Left lung (tissue), 10 donors: ENCODE measurements around the gene ZNF592. TPM values are rescaled to one million over a fixed set of nuclear protein-coding genes. Genes with fewer than 3 reads are reported as not detected.
"Not testable (repeated sequence)": the region's sequence is repeated elsewhere in the genome, so short reads cannot be mapped to it uniquely, and the experiment has no call there.

Experiments
- ATAC-seq: fragments of 200-7000 bp; cut with Tn5 transposase; one replicate; pipeline ENCODE4 v1.9.1; 2020; ENCODE audit warnings: moderate library complexity
- DNase-seq, 4 donors: peaks; one replicate each; pipeline ENCODE4 v3.0.0-alpha.2; 2013 to 2020
- H3K27ac ChIP-seq, 2 donors: fragments of 200-600 bp; sonication (generic) in 1 of 2; one replicate each; pipeline versions ENCODE4 v1.5.0 to v1.8.0; 2020 to 2021
- H3K27me3 ChIP-seq, 2 donors: fragments of 200-600 bp; sonication (generic) in 1 of 2; one replicate each; pipeline versions ENCODE4 v1.5.0 to v1.8.0; 2020 to 2021
- H3K36me3 ChIP-seq, 2 donors: fragments of 200-600 bp; sonication (generic) in 1 of 2; one replicate each; pipeline versions ENCODE4 v1.5.0 to v1.8.0; 2020 to 2021
- H3K4me1 ChIP-seq, 2 donors: fragments of 200-600 bp; one replicate each; pipeline ENCODE4 v1.8.0; 2021
- H3K4me3 ChIP-seq, 2 donors: fragments of 200-600 bp; sonication (generic) in 1 of 2; one replicate each; pipeline versions ENCODE4 v1.5.0 to v1.8.0; 2020 to 2021; ENCODE audit warnings: mild to moderate bottlenecking in 1 of 2
- H3K9me3 ChIP-seq, 2 donors: fragments of 200-600 bp; sonication (generic) in 1 of 2; one replicate each; pipeline versions ENCODE4 v1.5.0 to v1.8.0; 2020 to 2021
- intact Hi-C, 2 donors: fragments of 100-400 bp; cut with DNase I; formaldehyde crosslinking; loops; one replicate each; pipeline versions ENCODE4 v1.11.2 to v1.14.2; 2022
- polyA plus RNA-seq, 6 donors: library from polyadenylated mRNA; unstranded; fragments of 120-200 nt; gene quantifications; one replicate each; pipeline ENCODE4 v1.2.1, GENCODE V29; 2013; ENCODE audit not compliant: insufficient read length in 6 of 6
- total RNA-seq, 2 donors: library from RNA; stranded (reverse); fragmentation: NEBNext Ultra II Directional; extraction: Animal tissue kit (Norgen Biotek cat#: 25700); gene quantifications; one replicate each; pipeline ENCODE4 v1.2.1, GENCODE V29; 2021
- TF ChIP-seq, protein P1 (sequence below), 2 donors: fragments of 200-600 bp; sonication (generic) in 1 of 2; IDR thresholded peaks; one replicate each; pipeline versions ENCODE4 v1.5.0 to v1.8.0; 2021; ENCODE audit warnings: antibody characterized with exemption in 2 of 2
- donor health status: DM: no; HTN: yes; CAD: no.
- donor health status: DM: no; HTN: no; CAD: no.

The ZNF592 gene
- total and polyA plus RNA-seq, 8 donors = 22.7 to 32.2 (median 25.2) TPM

DNA sequence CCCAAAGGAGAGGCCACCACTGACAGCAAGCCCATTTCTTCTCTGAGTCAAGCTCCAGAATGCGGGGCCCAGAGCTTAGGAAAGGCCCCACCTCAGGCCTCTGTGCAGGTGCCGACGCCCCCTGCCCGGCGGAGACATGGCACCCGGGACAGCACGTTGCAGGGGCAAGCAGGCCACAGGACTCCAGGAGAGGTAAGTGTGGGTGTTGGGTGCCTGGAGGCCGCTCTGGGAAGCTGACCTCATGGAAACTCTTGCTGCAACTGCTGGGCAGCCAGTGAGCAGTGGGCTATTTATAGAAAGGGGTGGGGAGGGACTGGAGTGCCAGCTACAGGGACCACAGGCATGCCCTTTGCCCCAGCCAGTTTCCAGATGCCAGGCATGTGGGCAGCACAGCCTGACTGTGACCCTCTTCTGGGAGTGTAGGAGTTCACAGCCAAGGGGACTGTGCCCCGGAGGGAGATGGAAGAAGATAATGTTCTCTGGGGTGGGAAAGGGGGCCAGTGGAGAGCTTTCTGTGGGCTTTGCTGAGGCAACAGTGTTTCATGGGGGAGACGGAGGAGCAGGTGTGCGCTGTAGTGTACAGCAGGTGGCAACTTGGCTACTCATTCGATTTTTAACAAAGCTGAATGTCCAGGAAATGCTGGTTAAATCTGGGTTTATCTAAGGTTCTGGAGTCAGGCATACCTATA, 92.5 kb downstream of the ZNF592 start:
- H3K27me3 ChIP-seq = no peaks in the 10 kb centered on the region
- no peaks in the 10 kb centered on the region for H3K36me3 ChIP-seq
- H3K27ac ChIP-seq = peak overlapping the region; percentile 48 to 80
- no peak overlapping the region for H3K4me3 ChIP-seq
- ATAC-seq (peak; percentile 91), DNase-seq (peak in 2 of 4 donors; percentile 76 to 87)
- TF ChIP-seq, protein P1, sequence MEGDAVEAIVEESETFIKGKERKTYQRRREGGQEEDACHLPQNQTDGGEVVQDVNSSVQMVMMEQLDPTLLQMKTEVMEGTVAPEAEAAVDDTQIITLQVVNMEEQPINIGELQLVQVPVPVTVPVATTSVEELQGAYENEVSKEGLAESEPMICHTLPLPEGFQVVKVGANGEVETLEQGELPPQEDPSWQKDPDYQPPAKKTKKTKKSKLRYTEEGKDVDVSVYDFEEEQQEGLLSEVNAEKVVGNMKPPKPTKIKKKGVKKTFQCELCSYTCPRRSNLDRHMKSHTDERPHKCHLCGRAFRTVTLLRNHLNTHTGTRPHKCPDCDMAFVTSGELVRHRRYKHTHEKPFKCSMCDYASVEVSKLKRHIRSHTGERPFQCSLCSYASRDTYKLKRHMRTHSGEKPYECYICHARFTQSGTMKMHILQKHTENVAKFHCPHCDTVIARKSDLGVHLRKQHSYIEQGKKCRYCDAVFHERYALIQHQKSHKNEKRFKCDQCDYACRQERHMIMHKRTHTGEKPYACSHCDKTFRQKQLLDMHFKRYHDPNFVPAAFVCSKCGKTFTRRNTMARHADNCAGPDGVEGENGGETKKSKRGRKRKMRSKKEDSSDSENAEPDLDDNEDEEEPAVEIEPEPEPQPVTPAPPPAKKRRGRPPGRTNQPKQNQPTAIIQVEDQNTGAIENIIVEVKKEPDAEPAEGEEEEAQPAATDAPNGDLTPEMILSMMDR (IDR thresholded peaks at IDR 0.05) = no peak
- no peaks in the 10 kb centered on the region for H3K9me3 ChIP-seq
- H3K4me1 ChIP-seq = peaks cover 14 to 15% of the 10 kb centered on the region in 2 donors
- intact Hi-C loops = no loop called here

DNA sequence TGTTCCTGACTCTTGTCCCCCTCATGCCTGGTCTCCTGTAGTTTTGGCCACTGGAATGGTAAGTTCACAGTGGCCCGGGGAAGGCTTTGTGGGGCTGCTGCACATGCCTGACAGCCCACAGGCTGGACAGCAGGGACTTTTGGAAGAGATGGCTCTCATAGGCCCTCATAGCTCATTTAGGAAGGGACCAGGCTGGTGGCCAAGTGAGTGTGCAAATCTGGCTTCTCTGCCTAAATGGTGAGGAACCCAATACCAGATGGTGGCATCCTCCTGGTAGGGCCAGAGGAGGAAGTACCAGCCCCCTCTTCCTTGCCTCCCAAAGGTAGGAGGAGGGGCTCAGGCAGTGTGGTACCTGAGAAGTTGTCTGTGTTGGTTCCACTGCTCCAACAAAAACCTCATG, 94.4 kb downstream of the ZNF592 start:
- intact Hi-C loops = no loop called here
- no peaks in the 10 kb centered on the region for H3K36me3 ChIP-seq
- ATAC-seq (no peak), DNase-seq (no peak)
- TF ChIP-seq, protein P1 (IDR thresholded peaks at IDR 0.05) = no peak
- H3K27me3 ChIP-seq = no peaks in the 10 kb centered on the region
- peaks cover 14 to 15% of the 10 kb centered on the region in 2 donors for H3K4me1 ChIP-seq
- H3K9me3 ChIP-seq = peaks cover 0 to 12% of the 10 kb centered on the region in 2 donors
- H3K4me3 ChIP-seq = no peak overlapping the region
- H3K27ac ChIP-seq = no peak overlapping the region

DNA sequence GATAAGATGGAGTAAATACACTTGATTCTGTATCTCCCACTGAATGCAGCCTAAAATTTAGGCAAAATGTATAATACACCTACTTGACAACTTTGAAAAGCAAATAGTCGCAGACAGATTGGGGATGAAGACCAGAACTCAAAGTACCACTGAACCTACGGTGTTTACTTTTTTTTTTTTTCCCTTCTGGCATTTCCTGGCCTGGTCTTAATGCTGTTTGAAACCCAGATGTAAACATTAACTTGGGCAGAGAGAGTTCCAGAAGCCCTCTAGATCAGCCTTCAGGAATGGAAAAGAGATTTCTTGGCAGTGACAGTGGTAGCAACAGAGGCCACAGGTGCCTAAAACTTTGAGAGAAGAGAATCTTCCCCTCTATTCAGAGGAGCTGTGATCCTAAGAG, 96.6 kb downstream of the ZNF592 start:
- H3K9me3 ChIP-seq = peaks cover 0 to 12% of the 10 kb centered on the region in 2 donors
- H3K36me3 ChIP-seq = no peaks in the 10 kb centered on the region
- DNase-seq = no peak
- H3K27ac ChIP-seq = peak overlapping the region; percentile 37
- H3K4me1 ChIP-seq = peaks cover 14 to 15% of the 10 kb centered on the region in 2 donors
- no peak overlapping the region for H3K4me3 ChIP-seq
- TF ChIP-seq, protein P1 (IDR thresholded peaks at IDR 0.05) = no peak
- no peaks in the 10 kb centered on the region for H3K27me3 ChIP-seq
- intact Hi-C loops = no loop called here
- peak; percentile 47 for ATAC-seq

DNA sequence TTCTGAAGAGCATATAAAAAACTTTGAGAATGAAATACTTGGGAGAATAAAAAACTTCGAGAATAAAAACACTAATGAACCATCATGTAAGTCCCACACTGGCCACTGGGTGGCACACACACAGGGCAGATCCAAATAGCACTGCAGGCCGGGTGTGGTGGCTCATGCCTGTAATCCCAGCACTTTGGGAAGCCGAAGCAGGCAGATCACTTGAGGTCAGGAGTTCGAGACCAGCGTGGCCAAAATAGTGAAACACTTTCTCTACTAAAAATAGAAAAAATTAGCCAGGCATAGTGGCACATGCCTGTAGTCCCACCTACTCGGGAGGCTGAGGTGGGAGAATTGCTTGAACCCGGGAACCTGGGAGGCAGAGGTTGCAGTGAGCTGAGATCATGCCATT, 97.2 kb downstream of the ZNF592 start:
- Histone ChIP-seq H3K27ac (peak overlapping the region in 1 of 2 donors; percentile 37), H3K9me3 (peaks cover 0 to 12% of the 10 kb centered on the region in 2 donors)
- DNase-seq (peak in 2 of 4 donors; percentile 66 to 81), ATAC-seq (peak; percentile 83)
- intact Hi-C loops, H3K36me3 ChIP-seq, H3K4me1 ChIP-seq, H3K27me3 ChIP-seq, H3K4me3 ChIP-seq: not testable (repeated sequence)
- TF ChIP-seq, protein P1 (IDR thresholded peaks at IDR 0.05) = peak; percentile 69 to 80

DNA sequence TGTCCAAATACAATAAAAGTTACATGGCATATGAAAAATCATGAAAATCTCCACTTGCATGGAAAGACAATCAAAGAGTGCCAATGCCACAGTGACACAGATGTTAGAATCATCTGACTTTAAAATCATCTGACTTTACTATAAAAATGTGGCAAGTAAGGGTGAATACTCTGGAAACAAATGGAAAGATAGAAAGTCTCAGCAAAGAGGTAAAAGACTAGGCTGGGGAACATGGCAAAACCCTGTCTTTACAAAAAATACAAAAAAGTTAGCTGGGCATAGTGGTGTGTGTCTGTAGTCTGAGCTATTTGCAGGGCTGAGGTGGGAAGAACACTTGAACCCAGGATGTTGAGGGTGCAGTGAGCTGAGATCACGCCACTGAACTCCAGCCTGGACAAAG, 97.9 kb downstream of the ZNF592 start:
- intact Hi-C loops = no loop called here

More for the DNA sequence above, 97.9 kb downstream of the ZNF592 start:
- Histone ChIP-seq H3K27ac (peak overlapping the region in 1 of 2 donors; percentile 37), H3K9me3 (peaks cover 0 to 12% of the 10 kb centered on the region in 2 donors), H3K4me3 (no peak overlapping the region), H3K36me3 (no peaks in the 10 kb centered on the region), H3K4me1 (peaks cover 1 to 3% of the 10 kb centered on the region in 2 donors), H3K27me3 (no peaks in the 10 kb centered on the region)
- no peak for ATAC-seq
- no peak for DNase-seq
- TF ChIP-seq, protein P1 (IDR thresholded peaks at IDR 0.05) = no peak
